ENCODE data around the gene TERT.

The TERT gene

DNA sequence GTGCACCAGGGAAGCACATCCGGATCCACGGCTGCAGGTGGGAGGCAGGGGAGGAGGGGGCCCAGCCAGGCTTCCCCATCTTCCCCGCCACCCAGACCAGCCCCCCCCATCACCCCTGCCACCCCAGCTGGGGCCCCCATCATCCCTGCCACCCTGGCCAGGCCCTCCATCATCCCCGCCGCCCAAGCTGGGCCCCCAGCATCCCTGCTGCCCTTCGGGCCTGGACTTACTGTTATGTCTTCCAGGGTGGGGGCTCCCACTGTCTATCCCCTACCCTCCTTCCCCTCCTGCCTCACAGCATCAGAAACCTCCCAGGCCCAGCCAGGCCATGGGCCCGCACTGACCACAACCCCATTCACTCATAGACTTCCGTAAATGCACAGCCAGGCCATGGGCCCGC is 42.2 kb downstream of the TERT start:
- FAIRE-seq (no peak), DNase-seq (ENCODE audit: insufficient read length, low spot score) (no peak)
- TF ChIP-seq, protein P1, sequence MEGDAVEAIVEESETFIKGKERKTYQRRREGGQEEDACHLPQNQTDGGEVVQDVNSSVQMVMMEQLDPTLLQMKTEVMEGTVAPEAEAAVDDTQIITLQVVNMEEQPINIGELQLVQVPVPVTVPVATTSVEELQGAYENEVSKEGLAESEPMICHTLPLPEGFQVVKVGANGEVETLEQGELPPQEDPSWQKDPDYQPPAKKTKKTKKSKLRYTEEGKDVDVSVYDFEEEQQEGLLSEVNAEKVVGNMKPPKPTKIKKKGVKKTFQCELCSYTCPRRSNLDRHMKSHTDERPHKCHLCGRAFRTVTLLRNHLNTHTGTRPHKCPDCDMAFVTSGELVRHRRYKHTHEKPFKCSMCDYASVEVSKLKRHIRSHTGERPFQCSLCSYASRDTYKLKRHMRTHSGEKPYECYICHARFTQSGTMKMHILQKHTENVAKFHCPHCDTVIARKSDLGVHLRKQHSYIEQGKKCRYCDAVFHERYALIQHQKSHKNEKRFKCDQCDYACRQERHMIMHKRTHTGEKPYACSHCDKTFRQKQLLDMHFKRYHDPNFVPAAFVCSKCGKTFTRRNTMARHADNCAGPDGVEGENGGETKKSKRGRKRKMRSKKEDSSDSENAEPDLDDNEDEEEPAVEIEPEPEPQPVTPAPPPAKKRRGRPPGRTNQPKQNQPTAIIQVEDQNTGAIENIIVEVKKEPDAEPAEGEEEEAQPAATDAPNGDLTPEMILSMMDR (IDR thresholded peaks at IDR 0.05; ENCODE audit: insufficient read depth, missing control alignments), result no peak

DNA sequence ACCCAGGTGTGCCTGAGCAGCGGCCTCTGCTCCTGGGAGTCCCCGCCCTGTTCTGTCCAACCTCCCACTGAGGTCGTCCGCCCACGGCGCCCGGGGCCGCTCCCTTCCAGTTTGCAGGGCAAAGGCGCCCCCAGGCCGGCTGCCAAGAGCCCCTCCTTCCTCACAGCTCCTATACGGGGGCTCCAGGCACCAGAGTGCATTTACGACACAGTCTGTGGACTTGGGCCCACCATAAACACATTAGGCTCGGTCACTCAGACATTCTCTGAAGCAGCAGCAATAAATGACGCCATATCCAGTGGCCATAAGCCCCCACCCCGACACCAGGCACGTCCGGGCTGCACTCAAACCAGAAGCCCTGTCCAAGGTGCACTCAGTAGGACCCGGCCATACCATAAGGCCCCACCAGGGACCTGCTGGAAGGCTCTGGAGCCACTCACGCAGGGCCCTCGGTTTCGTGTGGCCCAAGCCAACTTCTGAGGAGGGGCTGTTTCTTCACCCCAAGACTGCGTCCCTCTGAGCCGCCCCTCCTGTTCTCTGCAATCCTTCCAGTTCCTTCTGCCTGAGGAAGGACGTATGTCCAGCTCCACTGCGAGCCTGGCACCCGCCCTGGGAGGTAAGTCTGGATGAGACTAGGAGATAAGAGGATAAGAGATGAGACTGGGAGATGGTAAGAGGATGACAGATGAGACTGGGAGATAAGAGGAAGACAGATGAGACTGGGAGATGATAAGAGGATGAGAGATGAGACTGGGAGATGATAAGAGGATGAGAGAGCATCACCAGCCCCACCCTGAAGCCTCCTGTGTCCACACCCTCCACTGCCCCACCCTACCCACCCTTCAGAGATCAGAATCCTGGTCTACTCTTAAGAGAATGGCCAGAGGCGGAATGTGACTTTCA is 42.9 kb downstream of the TERT start:
- TF ChIP-seq, protein P1 (IDR thresholded peaks at IDR 0.05; ENCODE audit: insufficient read depth, missing control alignments), result no peak
- FAIRE-seq (no peak), DNase-seq (ENCODE audit: insufficient read length, low spot score) (peak; percentile 97)

DNA sequence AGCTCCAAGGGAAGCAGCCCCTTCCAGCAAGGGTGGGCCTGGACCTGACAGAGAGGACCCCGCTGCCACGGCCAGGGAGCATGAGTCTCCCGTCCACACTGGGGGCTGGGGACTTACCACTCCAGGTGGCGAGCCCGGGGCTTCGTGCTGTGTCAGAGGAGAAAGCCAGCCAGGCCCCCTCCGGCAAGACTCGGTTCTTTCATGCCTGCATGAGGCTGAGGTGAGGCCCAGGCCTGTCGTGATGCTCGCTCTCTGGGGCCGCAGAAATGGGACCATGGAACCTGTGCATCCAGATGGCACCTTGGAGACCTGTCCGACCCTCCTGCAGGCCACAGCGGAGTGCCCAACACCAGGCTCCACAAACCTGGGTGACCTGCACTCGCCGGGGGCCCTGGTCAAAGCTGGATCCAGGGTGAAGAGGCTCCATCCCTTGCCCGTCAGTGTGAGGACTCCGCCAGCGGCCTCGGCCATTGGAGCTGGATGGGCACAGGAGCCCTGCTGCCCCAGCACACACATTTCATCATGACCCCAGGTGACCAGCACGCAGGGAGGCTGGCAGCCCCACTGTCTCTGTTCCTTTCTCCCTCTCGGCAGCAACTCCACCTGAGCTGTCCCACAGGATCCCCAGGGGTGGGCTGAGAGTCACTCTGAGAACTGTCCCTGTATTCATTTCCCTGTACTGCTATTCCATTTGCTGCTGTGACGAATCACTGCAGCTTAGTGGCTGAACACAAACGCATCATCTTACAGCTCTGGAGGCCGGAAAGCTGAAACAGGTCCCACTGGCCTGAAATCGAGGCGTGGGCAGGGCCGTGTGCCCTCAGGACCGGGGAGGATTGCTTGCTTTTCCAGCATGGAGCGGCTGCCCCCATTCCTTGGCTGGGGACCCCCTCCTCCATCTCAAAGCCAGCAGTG is 45.2 kb downstream of the TERT start:
- DNase-seq (ENCODE audit: insufficient read length, low spot score), result no peak
- FAIRE-seq, result no peak
- TF ChIP-seq, protein P1 (IDR thresholded peaks at IDR 0.05; ENCODE audit: insufficient read depth, missing control alignments), result no peak

DNA sequence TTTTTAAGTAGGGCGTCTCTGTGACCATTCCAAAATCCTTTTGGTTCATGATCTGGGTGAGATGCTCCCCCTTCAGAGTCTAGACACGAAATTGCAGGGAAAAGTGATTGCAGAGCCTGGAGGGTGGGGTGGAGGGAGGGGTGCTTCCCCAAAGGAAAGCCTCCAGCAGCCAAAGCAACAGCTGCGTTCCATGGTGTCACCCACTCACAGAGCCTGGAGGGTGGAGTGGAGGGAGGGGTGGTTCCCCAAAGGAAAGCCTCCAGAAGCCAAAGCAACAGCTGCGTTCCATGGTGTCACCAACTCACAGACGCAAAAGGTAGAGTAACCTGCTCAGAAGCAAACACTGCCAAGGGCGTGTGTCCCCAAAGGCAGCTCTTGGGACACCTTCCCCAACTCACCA is 47.1 kb downstream of the TERT start:
- TF ChIP-seq, protein P1 (IDR thresholded peaks at IDR 0.05; ENCODE audit: insufficient read depth, missing control alignments), result no peak
- DNase-seq (ENCODE audit: insufficient read length, low spot score), result no peak
- no peak for FAIRE-seq

DNA sequence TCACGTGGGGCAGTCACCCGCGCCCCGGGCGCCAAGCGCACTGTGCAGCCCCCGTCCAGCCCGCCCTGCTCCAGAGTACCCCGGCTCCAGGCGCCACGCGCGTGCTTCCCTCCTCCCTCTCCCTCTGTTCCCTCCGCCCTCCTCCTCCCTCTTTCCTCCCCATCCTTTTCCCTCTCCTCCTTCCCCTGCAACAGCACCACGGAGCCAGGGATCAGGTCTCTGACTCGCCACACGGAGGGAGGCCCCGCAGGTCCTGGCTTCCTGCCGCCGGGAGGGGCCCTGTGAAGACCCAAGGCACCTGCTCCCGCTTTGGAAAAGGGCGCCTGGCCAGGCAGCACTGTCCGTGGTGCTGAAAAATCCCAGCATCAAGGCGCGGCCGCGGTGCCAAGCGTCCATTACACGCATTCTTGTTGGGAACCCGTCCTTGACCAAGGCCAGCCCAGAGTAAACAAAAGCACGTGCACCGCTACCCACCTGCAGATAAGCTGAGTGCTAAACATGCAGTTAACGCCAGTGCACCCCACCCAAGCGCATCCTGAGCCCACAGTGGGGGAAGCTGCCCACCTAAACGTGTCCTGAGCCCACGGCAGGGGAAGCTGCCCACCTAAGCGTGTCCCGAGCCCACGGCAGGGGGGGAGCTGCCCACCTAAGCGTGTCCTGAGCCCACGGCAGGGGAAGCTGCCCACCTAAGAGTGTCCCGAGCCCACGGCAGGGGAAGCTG is 48.0 kb downstream of the TERT start:
- FAIRE-seq (no peak), DNase-seq (ENCODE audit: insufficient read length, low spot score) (no peak)
- TF ChIP-seq, protein P1 (IDR thresholded peaks at IDR 0.05; ENCODE audit: insufficient read depth, missing control alignments), result no peak

DNA sequence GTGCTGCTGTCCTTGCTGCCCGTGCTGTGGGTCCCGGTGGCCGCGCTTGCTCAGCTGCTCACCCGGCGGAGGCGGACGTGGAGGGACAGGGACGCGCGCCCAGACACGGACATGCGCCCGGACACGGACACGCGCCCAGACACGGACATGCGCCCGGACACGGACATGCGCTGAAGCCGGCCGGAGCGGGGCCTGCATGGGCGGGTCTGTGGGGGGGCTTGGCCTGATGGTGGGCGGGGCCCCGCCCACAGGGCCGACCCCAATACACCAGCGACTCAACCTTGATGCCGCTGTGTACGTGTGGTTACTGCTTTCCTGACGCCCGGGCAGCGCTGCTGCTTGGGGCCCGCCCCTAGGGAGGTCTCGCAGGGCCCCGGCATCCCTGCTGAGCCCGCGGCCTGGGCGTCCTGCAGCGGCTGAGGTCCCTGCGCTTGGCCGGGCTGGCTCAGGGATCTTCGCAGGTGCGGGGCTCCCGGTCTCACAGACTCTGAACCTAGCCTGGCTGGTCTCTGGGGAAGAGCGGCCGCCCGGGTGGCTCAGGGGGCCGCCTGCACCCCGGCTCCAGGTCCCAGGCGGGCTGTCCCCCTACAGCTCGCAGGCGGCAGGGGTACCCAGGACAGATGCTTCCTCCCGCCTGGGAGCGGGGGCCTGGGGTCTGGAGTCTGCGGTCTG is 48.8 kb downstream of the TERT start:
- no peak for FAIRE-seq
- no peak for DNase-seq (ENCODE audit: insufficient read length, low spot score)
- TF ChIP-seq, protein P1 (IDR thresholded peaks at IDR 0.05; ENCODE audit: insufficient read depth, missing control alignments), result no peak
